GM18868 (cell line): ENCODE measurements around the gene LONP1.
"Not testable (repeated sequence)": the region's sequence is repeated elsewhere in the genome, so short reads cannot be mapped to it uniquely, and the experiment has no call there.

Experiments
- ATAC-seq: cut with Tn5 transposase; IDR thresholded peaks from one replicate; pipeline ENCODE4 v1.9.1; 2021; ENCODE audit warnings: mild to moderate bottlenecking, moderate library complexity; ENCODE audit not compliant: unreplicated experiment

LONP1 gene

DNA sequence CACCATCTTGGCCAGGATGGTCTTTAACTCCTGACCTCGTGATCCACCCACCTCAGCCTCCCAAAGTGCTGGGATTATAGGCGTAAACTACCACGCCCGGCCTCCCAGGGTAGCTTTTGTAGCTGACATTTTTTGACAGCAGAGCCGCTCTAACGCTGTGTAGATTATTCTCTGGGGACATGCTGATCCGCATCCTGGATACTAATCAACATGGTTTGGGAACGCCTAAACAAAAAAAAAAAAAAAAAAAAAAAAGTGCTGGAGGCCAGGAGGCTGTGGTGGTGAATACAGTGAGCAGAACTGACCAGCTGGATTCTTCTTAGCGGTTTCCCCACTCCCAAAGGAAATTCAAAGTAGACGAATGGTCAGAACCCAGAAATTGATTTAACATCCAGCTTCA lies 5.1 kb downstream of the LONP1 start:
- ATAC-seq, result no peak

DNA sequence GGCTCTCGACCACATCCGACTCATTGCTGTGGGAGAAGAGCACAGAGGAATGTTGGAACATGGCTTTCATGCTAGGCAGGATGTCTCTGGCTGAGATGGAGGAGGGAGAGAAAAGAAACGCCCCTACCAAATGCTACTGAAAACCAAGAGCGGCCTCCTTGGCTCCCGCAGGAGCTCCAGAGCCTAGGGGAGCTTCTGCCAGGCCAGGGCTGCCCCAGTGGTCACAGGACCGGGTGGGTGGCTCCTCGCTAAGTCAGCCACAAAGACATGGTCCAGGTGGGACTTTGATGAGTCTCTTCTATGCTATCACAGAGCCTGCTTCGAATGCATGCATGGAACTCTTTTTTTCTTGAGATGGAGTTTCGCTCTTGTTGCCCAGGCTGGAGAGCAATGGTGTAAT lies 6.7 kb downstream of the LONP1 start:
- no peak for ATAC-seq

DNA sequence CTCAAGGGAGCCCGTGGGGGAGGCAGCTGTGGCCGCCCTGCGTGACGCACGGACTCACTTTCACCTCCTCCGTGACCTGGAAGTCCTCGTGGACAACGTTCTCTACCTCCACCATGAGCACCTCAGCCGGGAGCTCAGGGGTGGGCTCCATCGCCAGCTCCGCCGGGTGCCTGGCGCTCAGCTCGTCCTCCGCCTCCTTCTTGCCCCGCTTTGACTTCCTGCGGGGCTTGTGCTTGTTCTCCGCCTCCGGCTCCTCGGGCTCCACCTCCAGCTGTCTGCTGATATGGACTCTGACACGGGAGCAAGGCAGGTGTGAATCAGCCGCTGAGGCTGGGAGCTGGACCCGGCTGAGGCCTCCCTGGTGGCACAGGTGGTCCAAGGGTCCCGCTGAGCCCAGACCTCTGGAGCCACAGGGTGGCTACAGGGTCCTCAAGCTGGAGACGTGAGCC lies 8.2 kb downstream of the LONP1 start:
- no peak for ATAC-seq

DNA sequence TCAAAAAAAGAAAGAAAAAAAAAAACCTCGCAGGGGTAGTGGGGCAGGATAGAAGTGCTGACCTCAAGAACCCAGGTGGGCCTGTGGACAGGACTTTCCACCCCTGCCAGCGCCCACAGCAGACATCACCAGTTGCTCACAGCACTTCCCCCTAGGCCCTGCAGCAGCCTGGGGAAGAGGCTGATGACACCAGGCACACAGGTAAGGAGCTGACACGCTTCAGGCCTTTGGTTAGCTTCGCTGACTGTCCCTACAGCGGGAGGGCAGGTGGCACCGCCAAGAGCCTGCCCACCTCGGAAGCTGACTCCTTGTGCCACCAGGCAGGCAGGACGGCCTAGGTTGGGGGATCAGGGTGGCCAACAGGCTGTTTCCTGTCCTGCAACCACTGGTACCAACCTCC lies 8.9 kb downstream of the LONP1 start:
- no peak for ATAC-seq

DNA sequence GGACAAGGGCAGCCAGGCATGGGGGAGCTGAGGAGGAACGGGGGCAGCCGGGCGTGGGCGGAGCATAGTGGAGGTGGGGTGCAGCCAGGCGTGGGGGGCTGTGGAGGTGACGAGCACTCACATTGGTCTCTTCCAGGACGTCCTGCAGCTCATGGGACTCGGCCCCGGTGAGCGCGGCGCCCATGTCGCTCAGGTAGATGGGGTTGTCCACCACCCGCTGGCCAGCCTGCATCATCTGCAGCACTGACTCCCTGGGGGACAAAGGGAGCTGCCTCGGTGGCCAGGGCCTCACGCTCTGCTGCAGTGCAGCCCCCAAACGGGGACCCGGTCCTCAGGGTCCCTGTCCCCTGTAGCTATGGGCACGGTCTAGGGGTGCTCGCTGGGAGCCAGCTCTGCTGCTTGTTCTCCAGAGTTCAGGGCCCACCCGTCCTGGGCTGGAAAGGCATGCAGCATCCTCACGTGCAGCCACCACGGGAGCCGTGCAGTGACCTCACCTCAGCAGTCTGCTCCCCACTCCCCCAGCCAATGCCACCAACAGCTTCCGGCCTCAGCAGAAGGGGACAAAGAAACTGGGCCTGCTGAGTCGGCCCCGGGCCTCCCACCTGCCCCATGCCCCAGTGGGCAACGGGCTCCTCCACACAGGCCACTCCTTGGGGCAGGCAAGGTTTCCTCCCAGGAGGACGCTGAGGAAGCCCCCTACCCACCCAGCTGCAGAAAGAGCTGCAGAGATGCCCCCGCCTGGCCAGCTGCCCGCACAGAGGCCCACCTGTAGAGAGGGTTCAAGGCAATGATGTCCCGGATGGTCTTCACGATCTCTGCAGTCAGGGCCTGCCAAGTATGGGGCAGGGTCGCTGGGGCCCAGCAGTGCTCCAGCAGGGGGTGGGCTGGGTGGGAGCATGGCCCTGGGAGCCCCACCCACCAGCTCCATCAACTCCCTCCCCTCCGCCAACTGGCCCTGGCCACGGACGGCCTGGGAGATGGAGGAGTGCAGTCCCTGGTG lies 12.1 kb downstream of the LONP1 start:
- ATAC-seq, result no peak

DNA sequence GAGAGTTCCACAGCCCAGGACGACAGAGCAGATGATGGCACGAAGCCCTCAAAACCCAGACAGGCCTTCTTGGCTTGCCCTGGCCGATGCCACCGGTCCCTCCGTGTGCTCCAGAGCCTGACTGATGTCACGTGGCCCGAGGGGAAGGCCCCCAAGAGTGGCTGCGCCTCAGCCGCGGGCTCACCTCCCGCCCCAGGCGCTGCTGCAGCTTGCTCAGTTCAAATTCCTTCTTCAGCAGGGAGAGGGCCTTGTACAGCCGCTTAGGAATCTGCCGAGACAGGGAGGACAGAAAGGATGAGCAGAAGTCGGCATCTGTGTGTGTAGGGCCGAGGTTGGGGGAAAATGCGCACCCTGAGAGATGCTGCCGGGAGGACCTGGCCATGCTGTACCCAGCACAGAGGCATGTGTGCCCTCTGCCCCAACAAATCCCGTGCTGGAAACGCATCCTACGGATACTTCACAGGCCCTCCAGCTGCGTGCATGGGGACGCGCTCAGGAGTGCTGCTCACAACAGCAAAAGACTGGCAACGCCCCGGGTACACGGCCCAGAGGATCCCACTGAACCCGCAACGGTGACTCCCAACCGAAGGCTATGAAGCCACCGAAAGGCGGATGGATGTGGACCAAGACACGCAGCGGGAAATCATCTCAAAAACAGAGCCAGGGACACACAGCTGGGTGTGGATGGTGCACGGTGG lies 12.9 kb downstream of the LONP1 start:
- no peak for ATAC-seq

DNA sequence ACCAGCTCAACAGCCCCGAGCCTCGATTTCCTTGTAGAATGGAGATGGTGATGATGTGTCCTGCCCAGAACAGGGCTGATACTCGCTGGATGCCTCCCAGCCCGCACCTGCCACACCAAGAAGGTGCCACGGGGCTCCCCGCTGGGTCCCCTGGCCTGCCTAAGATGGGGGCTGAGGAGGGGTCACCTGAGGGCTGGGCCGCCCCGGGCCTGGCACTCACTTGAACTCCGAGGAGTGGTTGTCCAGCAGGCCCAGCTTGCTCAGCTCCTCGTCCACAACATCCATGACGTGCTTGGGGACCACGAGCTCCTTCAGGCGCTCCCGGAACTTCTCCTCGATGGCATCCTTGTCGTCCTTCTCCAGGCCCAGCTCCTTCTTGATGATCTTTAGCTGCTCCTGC lies 14.4 kb downstream of the LONP1 start:
- no peak for ATAC-seq

DNA sequence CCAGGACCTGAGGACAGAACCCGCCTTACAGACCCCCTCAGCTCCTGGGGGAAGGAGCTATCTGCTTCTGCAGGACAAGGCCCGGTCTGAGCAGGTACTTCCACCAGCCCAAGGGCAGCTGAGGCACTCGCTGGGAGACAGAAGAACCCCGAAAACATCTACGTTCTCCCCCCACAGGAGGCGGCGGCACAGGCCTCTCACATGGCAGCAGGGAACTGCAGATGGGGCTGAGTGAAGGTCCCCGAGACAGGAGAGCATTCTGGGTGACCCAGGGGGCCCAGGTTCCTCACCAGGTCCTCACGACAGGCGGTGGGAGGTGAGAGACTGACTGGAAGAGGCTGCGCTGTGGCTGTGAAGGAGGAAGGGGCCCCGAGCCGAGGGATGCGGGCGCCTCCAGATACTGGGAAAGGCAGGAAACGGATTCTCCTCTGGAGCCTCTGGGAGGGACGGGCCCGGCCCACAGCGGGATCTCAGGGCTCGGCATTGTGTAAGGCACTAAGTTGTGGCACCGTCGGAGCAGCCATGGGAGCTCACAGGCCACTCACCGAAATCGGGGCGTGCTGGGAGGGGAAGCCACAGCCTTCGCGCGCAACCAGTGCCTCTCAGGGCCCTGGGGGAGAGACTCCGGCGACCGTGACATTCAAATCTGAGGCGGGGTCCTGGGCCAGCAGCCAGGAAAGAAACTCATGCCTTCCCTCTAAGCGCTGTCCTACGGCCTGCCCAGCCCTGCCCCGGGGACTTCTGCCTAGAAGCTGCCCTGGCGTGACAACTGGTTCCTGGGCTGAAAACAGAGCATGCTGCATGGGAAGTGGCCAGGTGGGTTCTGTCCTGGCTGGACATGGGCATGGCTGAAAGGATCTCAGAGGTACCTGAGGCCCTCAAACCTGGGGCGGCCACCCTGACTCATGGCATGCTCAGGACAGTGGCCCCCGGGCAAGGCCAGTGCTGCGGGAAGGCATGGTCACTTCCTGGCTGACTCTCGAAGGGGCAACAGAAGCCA lies 15.8 kb downstream of the LONP1 start:
- ATAC-seq, result no peak

DNA sequence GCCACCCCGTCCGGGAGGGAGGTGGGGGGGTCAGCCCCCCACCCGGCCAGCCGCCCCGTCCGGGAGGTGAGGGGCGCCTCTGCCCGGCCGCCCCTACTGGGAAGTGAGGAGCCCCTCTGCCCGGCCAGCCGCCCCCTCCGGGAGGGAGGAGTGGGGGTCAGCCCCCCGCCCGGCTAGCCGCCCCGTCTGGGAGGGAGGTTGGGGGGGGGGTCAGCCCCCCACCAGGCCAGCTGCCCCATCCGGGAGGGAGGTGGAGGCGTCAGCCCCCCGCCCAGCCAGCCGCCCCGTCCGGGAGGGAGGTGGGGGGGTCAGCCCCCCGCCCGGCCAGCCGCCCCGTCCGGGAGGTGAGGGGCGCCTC lies 17.9 kb downstream of the LONP1 start:
- not testable (repeated sequence) for ATAC-seq

DNA sequence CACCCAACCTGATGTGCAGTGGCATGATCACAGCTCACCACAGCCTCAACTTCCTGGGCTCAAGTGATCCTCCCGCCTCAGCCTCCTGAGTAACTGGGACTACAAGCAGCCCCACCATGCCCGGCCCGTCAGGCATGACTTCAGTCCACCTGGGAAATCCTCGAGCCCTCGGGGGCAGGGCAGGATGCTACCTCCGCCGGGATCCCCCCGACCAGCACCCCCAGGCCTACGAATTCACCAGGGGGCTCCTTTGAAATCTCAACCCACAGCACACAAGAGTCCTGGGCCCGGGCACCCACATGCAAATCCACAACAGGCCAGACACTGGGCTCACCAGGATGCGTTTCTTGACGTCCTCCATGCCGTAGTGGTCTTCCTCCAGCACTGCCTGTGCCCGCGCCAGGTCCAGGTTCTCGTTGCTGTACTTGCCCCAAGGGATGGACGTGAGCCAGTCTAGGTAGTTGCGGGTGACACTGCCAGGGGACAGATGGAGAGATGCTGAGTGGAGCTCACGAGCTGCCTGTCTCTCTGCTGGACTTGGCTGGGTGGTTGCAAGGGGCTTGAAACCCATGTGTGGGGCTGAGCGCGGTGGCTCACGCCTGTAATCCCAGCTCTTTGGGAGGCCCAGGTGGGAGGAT lies 19.4 kb downstream of the LONP1 start:
- ATAC-seq, result no peak

DNA sequence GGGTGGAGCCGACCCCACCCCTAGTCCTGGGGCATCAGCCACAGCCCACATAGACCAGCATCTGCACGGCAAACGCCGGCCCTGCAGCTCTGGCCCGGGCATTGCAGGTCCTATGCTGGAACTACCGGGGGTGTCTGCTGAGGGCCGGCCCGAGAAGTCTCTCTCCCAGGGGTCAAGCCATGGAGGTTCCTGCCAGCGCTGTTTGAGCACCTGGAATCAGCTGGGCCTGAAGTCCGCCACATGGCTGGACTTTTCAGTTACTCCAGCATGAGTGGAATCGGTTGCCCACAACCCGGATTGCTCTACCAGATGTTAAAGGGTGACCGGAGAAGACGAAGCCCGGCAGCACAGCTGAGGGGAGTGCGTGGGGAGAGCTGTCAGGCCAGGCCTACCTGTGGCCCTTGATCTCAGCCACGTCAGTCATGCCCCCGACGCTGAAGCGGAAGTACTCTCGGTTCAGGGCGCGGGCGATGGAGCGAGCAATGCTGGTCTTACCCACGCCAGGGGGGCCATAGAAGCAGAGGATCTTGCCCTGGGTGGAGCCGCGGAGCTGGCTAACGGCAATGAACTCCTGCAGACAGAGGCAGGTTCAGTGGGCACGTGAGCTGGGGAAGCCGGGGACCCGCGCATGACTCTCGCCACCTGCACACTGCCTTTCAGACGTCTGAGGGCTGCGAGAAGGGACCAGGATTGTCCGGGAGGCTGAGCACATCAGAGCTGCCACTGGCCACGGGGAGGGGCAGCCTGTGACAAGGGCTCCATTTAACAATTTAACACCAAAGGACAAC lies 21.1 kb downstream of the LONP1 start:
- no peak for ATAC-seq

DNA sequence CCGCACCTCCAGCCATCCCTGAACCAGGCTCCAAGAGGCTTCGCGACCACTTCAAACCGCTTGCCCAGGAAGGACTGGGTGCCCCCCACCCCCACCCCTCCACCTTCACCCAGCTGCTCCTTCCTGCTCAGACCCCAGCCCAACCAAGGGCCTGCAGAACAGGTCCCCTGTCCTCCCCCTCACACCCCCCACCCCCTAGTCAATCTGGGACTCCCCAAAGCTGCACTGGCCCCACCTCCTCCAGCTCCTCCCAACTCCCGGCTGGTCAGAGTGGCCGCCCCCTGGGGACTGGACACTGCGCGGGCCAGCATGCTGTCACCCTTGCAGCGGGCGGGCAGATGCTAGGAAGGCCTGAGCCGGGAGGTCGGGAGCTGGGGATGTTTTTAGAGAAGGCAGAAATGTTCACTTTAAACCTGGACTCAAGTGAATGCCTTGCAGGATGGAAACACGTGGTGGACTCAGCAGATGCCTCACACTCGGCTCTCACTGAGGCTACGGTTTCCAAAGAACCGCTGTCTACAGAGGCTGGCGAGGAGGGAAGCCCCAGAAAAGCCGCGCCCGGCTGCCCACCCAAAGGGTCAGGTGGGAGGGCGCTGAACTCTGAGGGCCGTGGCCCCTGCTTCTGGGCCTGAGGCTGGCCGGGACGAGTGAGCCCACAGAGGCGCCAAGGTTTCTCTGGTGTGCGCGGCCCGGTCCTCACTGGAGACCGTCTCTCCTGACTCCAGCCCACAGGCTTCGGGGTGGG lies 21.9 kb downstream of the LONP1 start:
- no peak for ATAC-seq

DNA sequence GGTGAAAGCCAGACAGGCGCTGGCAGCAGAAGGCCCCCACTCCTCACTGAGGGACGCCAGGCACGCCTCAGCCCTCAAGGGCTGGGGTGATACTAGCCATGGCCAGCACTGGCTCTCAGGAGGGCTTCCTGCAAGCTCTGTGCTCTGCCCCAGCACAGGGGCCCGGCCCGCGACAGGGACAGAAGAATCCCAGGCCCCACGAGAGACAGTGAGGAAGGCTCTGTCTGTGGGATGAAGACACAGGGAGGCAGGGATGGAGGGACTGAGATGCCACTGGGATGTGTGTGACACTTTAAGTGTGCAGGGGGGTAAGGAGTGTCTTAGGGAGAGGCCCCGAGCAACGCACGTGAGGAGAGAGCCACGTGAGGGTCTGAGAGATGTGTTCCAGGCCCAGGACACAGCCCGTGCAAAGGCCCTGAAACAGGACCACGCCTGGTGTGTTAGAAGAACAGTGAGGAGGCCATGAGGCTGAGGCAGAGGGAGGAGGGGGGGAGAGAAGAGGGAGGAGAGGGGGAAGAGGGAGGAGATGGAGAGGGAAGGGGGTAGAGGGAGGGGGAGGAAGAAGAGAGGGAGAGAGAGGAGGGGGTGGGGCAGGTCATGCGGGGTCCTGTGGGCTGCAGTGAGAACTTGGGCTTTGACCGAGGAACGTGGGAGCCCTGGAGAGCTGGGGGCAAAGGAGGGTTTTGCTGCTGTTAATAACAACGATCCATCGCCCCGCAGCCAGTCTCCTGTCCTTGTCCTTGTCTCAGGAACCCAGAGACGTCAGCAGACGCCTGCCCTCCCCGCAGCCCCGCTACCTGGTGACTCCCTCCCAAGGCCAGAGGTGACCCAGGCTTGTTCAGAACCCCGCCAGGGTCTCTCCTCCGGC lies 22.7 kb downstream of the LONP1 start:
- no peak for ATAC-seq

DNA sequence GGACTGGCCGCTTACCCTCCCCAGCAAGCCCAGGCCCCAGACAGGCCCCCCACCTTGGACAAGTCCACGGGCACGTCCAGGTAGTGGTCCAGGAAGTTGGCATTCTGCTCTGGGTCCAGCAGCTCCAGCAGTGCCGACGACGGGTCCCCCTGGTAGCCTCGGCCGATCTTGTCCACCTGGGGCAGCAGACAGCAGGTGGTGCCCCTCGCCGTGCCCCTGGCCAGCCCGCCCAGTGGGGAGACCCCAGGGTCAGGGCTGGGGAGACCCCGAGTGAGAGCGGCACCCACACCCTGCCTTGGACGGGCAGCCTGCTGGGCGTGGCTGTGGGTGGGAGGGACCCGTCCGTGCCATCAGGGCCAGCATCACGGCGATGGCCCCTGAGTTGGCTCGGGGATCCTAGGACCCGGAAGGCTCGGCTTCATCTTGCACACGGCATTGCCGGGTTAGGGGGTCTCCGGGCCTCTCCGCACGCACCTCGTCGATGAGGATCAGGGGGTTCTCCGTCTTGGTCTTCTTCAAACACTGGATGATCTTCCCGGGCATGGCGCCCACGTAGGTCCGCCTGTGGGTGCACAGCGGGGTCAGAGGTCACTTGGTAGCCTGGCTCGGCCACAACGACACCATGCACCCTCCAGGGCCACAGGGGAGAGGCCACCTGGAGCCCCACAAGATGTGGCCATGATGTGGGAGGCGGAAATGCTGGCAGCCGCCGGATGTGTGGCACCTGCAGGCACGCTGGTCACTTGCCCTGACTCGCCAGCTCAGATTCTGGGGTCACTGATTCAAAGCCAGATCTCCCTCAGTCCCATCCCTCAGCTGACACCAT lies 23.5 kb downstream of the LONP1 start:
- no peak for ATAC-seq

DNA sequence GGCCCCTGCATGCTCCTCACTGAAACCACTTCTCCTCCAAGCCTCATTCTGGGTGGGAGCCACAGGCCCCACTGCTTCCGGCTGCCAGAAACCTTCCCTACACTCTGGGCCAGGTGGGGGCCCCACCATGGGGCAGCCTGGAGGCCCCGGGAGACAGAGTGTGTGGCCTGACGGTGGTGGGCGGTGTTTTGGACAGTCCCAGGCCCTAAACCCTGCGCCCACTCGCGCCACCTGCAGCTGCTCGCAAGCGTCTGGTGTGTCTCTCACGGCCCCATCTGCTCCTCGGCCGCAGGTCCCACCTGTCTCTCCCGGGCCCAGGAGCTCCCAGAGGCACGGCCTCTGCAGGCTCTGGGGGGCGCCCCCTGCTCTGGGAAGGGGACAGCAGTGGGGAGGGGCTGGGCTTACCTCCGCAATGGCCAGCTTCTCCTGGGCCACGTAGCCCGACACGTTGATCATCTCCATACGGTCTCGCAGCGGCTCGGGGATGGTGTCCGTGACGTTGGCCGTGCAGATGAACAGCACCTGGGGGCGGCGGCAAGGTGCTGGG lies 24.2 kb downstream of the LONP1 start:
- ATAC-seq, result no peak

DNA sequence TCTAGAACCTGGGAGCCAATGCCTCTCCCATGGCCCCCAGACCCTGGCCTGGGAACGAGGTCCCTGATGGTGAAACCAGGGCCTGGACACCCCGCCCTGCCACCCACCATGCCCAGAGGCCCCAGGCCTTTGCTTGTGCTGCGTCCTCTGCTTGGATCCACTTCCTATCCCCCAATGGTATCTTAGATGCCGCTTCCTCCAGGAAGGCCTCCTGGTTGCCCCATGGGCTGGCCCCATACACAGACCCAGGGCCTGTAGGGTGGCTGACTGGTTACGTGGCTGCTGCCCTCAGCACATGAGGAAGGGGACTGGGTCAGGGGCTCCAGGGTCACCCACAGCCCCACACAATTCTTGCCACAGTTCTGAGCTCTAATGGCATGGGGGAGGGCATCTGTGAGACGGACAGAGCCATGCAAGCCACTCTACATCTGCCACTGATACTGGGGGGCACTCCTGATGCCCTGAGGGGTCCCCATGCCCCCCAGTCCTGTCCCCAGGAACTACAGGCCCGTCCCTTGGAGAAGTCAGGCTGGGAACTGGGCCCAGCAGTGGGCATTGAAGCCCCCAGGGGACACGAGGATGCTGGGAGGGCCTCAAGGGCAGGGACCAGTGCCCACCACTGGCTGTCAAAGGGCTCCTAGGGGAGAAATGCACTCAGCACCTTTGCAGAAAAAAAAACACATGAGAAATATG lies 24.8 kb downstream of the LONP1 start:
- no peak for ATAC-seq
